ENCODE results near the gene GRIP2.

DNA sequence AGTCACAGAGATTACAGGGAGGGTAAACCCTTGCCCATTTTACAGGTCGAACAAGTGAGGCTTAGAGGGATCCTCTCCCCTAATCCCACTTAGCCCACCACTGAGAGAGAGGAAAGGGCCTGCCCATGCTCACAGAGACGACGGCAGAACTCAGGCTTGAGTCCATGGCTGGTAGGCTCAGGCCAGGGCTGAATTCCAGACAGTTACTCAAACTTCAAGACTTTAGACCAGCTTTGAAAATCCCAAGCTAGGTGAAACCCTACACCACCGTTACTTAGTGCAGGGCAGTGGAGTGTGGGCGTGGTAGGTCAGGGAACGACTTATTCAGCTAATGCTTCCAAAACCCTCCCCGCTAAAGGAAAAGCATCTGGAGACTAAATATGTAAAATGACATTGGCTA, 16.4 kb downstream of the GRIP2 start:
- TF ChIP-seq, protein P1, sequence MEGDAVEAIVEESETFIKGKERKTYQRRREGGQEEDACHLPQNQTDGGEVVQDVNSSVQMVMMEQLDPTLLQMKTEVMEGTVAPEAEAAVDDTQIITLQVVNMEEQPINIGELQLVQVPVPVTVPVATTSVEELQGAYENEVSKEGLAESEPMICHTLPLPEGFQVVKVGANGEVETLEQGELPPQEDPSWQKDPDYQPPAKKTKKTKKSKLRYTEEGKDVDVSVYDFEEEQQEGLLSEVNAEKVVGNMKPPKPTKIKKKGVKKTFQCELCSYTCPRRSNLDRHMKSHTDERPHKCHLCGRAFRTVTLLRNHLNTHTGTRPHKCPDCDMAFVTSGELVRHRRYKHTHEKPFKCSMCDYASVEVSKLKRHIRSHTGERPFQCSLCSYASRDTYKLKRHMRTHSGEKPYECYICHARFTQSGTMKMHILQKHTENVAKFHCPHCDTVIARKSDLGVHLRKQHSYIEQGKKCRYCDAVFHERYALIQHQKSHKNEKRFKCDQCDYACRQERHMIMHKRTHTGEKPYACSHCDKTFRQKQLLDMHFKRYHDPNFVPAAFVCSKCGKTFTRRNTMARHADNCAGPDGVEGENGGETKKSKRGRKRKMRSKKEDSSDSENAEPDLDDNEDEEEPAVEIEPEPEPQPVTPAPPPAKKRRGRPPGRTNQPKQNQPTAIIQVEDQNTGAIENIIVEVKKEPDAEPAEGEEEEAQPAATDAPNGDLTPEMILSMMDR (IDR thresholded peaks at IDR 0.05; ENCODE audit: insufficient read depth, low read length, poor library complexity, severe bottlenecking) = no peak
- no peak for TF ChIP-seq EZH2phosphoT487 (conservative IDR thresholded peaks at IDR 0.05; ENCODE audit: low read length)

Data from SU-DHL-6 (cell line).